Stimulated activated CD4-positive, alpha-beta T cell treated with anti-CD3 and anti-CD28 coated beads, Interleukin-12 subunit alpha, Interleukin-12 subunit beta, amount 100 ng/mL, for 4 hours (primary cell): ENCODE data around the gene PEX13.
A peak's percentile ranks its signal among the peaks of the same experiment; 100 is the strongest.
"Not testable (repeated sequence)": the region's sequence is repeated elsewhere in the genome, so short reads cannot be mapped to it uniquely, and the experiment has no call there.

Experiments used
- DNase-seq: peaks from one replicate; pipeline ENCODE4 v3.0.0-alpha.2; 2020

Gene PEX13, protein sequence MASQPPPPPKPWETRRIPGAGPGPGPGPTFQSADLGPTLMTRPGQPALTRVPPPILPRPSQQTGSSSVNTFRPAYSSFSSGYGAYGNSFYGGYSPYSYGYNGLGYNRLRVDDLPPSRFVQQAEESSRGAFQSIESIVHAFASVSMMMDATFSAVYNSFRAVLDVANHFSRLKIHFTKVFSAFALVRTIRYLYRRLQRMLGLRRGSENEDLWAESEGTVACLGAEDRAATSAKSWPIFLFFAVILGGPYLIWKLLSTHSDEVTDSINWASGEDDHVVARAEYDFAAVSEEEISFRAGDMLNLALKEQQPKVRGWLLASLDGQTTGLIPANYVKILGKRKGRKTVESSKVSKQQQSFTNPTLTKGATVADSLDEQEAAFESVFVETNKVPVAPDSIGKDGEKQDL

DNA sequence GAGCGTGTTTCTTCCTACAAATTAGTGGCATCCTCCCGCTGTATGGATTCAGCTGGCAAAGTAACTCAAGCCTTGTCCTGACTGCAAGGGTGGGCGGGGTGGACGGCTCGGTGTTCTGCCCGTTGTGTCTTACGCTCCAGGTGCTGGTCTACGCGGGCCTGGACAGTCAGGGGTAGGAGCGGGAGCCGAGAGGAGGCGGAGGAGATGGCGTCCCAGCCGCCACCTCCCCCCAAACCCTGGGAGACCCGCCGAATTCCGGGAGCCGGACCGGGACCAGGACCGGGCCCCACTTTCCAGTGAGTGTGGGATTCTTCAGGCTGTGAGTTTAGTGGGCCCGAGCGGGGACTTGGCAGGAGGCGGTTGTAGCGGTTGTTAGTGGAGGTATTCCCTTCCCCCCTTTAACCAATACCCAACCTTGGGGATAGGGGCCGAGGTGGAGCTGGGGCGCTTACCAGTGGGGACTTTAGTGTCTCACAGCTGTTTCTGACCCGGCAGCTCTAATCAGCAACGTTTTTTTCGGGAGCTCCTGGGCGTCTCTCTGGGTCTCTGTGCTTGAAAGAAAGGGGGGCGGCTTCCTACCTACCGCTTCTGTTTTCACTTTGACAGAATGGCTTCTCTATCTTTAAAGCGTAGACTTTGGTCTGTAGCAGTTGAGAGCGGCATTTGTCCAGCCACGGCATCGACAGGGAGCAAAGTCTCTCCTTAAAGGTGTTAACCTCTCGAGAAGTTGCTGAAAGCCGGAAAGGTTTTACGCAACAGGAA, at the start of gene PEX13, which contains the start of gene PUS10:
TSS of gene PEX13 (plus strand) at position 165 of the 762 bp plus-strand sequence. CDS start at position 205, 40 bp downstream.
TSS of gene PUS10 (minus strand) at position 700 of the 762 bp plus-strand sequence. CDS start 6,365 bp downstream, outside the sequence.
- peak; percentile 60 for DNase-seq

DNA sequence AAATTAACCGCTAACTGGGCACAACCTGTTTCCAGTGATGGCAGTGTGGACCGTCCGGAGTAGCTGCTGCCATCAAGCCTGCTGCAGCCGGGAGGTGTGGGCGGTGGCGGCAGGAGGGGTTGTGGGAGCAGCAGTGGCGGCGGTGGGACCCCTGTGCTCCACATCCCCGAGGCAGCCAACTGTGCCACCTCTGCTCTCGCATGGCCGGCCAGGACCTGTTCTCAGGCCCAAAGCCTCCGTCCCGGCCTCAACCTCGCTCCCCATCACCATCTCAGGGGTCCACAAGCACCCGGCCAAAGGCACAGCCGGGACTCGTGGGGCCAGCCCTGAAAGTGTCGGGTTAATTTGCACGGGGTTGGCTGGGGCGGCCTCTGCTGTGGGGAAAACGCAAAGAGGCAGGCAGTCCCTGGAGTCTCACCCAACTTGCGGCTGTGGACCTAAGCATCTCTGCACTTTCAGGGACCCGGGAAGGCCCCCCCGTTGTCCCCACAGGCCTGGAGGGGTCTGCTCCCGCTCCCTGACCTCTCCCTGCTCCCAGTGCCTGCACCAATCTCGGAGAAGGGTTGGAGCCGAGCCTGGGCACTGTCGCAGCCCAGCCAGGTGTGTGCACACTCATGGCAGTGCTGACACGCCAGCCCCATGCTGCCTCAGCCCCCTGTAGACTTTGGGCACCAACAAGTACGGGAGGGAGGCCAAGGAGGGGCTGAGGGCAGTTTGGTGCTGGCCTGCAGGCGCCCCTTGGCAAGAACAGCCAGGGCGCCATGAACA, 44.4 kb upstream of the PEX13 start:
- no peak for DNase-seq

DNA sequence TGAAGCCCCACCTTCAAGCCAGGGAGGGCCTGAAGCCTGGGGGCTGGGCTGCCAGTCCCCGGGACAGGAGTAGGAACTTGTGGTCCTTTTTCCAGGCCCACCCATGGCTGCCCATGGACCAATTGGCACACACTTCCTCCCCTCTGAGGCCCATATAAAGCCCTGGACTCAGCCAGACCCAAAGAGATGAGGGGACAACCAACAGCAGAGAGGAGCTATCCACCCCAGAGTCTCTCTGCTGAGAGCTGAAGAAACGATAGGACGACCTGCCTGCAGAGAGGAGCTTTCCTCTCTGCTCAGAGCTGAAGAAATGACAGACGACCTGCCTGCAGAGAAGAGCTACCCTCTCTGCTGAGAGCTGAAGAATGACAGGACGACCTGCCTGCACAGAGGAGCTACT, 43.8 kb upstream of the PEX13 start:
- DNase-seq: no peak

DNA sequence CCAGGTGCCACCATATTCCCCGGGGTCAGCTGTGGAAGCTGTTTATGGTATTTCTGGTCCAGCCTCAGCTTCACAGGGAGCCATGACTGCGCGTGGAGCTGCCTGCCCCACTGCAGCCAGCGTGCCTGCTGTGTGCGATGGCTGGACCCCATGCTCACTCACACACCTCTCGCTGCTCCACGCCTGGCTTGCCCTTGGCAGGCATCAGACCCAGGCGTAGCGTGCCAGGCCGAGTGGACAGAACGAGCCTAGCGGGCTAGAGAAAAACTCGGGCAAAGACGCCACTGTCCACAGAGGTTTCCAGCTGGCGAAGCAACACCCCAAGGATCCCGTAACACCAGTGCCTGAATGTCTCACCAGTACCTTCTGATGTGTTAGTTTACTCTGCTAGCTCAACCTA, 42.9 kb upstream of the PEX13 start:
- DNase-seq: no peak

DNA sequence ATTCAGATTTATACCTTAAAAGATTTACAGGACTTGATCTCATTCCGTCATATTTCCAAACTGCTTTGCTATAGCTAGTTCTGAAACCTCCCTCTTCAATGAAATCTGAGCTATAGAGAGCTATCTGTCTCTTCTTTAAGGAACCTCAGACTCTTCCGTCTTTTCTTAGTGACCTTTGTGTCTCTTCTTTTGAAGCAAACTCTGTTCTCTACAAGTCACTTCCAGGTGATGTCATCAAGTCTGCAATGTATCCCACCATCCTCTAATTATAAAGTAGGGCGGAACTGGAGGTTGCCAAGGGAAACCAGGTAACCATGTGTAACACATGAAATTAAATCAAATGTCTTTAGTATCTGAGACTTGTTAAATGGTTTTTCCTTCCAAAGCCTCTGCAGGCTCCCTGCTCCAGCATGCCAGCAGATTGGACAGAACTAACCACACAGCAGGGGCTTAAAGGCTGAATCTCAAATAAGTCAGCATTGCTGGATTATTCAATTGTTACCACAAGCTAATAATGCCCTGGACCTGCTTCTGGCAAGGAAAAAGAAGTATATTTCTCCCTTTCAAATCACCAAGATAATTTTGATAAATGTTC, 41.2 kb upstream of the PEX13 start:
- no peak for DNase-seq

DNA sequence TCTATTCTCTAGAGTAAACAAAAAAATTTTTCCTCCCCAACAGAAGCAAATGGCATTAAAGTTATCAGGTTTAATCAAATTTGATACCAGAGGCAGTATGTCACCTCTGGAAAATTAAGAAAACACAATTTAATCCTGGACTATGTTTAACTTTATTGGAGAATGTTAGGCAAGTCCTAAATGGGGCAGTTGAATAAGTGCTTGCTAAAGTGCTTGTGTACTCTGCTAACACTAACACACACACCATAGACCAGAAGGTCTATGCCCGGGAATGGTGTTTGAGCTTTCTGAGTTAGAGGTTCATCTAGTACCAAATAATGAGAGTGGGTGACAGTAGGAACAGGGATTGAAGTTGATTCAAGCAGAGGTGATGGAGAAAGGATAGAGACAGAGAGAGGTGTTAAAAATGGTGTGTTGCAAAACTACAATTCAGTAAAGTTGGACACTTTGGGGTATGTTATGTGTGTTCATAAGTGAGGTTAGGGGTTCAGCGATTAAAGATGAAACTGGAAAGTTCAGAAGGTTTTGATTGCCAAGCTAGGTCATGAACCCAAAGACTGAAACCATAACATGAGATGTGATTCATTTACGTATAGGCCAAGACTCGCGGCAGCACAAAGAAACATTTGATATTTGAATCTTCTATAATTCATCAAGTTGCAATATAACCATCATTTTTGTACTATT, 40.5 kb upstream of the PEX13 start:
- DNase-seq: no peak

DNA sequence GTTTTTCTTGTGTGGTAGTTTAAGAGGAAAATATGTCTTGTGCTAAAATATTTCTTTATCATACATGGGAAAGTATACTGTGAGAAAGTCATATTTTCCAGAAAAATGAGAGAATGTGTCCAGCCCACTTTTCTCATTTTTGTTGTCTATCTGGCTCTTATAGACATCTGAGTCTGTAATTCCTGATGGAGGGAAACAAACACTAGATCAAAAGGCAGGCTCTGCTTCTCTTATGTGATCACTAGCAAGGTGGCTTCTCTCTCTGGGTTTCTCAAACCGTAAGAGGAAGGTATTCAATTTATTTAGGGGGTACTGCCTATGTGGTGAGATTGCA, 40.0 kb upstream of the PEX13 start:
- DNase-seq: no peak

DNA sequence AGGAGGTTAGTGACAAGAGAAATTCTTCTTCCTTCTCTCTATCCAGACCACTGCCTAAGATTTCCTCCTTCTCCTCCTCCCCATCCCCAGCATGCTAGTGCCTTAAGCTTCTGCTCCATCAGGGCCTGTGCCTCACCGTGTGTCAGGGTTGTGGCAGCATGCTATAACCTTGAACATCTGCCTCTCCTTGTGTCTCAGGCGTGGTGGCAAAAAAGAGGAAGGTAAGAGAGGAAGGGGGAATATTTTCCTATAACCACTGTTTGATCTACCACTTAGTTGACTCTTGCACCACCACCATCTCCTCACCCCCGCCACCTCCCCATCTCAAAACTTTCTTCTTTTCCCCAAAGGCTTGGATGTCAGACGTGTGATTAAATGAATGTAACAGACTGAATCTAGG, 38.3 kb upstream of the PEX13 start:
- no peak for DNase-seq

DNA sequence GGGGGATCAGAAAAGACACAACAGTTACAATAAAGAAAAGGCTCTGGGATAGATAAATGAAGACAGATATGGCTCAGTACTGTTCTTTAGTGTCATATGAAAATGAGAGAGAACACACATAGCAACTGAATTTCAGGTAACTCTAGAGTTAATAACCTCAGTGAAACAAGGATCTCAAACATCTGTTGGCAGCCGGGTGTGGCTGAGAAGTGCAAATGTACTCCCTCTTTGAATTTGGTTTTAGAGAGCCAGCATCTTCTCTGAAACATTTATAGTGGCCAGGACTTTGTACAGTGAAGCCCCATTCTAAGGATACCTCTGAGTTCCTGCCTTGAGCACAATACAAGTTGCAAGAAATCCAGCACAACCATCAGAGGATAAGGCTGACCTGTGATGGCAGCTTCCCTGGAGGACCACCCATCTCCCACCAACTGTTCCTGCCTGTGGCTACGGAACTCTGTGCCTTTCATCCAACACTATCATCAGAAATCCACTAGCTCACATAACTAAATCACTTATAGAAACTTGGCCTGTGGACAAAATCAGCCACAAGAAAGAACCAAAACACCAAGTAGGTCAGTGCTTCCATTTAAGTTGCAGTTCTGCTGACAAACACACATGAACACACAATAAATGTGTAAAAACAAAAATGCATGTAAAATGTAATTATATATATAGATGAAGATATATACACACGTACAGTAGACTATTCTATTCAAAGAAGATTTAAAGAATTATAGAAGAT, 37.3 kb upstream of the PEX13 start:
- DNase-seq: no peak

DNA sequence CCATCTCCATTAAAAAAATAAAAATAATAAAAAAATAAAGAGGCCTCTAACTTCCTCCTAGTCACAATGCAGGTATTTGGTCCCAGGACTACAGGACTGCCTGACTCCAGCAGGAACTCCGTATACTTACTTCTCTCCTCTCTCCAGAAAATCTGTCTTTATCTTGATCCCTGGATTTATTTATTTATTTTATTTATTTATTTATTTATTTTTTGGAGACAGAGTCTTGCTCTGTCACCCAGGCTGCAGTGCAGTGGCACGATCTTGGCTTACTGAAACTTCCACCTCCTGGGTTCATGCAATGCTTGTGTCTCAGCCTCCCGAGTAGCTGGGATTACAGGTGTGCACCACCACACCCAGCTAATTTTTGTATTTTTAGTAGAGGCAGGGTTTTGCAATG, 35.5 kb upstream of the PEX13 start:
- DNase-seq: not testable (repeated sequence)

DNA sequence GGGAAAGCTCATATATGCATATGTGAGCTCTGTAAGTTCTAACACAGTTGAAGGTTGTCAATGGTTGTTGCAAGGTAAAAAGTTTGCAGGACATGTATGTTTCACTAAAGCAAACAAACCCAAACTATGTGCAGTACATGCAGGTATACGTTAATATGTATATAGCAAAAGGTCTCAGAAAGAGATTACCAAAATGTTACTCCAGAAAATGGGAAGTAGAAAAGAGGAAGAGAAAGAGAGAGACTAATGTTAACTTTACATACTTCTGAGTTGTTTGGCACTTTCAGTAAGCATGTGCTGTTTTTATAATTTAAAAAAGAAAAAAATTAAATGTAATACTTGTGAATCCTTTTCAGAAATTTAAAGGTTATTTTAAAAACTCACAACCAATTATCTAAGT, 32.8 kb upstream of the PEX13 start:
- no peak for DNase-seq

DNA sequence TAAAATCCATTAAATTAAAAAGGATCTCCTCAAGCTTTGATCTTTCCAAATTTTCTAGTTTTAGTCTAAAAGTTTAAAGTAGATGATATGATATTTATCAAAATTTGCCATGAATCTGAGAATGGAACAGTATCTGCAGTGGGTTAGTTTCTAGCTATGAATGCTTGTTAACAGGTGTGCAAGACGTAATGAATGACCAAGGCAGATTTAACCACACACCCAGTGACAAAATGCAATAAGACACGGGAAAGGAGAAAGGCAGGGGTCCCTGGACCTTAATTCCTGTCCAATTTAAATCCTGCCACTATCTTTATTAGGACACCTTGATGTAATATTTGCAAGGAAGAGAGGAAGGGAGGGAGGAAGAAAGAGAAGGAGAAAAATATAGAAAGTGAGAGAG, 30.5 kb upstream of the PEX13 start:
- DNase-seq: no peak

DNA sequence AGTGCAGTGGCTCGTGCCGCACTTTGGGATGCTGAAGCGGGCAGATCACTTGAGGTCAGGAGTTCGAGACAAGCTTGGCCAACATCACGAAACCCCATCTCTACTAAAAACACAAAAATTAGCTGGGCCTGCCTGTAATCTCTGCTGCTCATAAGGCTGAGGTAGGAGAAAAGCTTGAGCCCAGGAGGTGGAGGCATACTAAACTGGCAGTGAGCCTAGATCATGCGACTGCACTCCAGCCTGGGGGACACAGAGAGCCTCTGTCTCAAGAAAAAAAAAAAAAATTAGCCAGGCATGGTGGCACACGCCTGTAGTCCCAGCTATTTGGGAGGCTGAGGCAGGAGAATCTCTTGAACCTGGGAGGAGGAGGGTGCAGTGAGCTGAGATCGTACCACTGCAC, 29.9 kb upstream of the PEX13 start:
- not testable (repeated sequence) for DNase-seq

DNA sequence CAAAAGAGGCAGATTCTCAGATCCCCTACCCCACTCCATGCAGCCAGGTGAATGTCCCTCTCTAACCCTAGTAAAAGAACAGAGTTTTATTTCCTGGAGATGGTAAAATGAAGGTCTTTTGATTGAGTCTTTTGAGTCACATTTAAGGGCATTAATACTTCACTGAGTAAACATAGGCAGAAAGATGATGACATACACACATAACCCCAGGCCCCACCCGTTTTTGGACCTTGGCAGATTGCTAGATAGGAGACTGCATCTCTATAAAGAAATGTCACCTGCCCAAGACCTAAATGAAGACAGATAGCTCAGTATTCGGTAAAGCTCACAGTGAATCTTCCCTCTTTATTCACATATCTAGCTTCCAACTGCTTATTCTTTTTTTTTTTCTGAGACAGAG, 28.3 kb upstream of the PEX13 start:
- no peak for DNase-seq

DNA sequence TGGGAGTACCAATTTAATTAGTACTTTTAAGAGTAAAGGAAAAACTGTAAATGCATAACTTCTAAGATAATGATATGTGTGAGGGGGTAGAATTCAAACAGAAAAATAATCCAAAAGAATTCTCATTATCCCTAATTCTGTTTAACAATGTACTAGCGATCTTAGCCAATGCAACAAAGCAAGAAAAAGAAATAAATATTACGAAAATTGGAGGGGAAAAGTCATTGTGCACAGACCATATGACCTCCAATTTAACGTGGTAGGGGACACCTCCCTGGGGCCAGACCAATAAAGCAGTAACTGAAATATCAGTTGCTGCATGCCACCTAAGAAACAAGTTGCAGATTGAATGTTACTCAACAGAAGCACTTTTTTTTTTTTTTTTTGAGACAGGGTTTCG, 25.9 kb upstream of the PEX13 start:
- no peak for DNase-seq

DNA sequence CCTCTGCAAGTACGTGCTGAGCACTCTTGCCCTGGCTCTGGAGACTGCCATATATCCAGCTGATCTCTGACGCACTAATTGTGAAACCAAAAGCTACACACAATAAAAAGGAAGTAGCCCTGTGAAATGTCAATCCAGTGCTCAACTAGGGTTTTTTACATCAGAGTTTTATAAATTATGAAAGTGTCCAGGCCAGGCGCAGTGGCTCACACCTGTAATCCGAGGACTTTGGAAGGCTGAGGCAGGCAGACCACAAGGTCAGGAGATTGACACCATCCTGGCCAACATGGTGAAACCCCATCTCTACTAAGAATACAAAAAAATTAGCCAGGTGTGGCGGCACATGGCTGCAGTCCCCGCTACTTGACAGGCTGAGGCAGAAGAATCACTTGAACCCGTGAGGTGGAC, 24.5 kb upstream of the PEX13 start:
- no peak for DNase-seq

DNA sequence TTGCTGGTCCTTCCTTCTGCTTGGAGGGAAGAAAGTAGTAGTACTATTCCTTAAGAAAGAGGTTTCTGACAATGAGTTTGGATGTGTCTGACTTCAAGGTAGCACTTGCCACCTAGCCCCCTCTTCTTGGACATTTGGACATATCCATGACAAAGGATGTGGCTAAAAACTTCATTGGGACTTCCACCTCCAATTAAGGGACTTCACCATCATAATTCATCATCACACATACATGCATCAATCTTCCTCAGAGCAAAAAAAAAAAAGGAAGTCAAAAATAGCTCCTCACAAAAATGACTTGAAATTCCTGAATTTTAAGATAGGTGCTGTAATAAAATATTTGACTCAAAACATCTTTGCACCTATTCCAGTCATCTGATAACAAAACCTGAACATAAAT, 23.4 kb upstream of the PEX13 start:
- no peak for DNase-seq

DNA sequence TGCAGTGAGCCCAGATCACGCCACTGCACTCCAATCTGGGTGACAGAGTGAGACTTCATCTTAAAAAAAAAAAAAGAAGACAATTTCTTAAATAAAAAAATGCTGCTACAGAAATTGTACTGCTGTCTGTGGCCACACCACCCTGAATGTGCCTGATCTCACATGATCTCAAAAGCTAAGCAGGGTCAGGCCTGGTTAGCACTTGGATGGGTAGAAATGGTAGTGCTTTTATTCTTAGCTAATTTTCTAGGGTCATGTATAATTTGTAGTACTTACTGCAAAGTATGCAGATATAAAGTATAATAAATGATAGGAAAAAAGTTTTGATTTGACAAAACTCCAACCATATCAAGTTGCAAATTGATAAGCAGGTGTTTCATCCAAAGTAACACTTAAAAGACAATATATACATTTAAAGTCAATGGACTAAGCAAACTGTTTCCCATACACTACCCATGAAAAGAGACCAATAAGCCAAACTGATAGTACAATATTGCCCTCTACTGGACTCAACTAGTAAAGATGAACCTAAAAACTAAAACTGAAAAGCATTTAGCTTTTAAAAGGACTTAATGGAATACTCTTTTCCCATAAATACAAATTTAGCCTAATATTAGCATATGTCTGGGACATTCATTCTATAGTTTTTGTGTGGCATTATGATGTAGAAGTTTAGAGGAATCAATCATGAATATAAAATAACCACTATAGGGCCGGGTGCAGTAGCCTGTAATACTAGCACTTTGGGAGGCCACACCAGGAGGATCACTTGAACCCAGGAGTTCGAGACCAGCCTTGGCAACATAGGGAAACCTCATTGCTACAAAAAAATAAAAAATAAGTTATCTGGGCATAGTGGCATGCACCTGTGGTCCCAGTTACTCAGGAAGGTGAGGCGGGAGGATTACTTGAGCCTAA, 18.6 kb upstream of the PEX13 start:
- no peak for DNase-seq

DNA sequence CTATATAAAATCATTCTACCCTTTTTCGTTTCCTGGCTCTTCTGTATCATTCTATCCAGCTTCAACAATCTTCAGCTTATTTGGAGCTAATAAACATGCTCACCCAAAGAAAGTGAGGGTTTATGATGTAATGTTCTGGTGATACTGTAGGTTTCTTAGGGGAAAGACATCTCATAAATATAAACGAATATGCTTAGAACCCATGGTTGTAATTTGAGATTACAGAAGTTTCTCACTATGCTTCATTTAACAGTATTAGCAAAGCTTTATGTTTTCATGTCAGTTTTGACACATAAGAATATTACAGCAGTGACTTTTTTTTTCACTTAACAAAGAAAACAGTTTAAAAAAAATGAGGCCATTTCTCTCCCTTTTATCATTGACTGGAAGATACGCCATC, 11.8 kb upstream of the PEX13 start:
- no peak for DNase-seq

DNA sequence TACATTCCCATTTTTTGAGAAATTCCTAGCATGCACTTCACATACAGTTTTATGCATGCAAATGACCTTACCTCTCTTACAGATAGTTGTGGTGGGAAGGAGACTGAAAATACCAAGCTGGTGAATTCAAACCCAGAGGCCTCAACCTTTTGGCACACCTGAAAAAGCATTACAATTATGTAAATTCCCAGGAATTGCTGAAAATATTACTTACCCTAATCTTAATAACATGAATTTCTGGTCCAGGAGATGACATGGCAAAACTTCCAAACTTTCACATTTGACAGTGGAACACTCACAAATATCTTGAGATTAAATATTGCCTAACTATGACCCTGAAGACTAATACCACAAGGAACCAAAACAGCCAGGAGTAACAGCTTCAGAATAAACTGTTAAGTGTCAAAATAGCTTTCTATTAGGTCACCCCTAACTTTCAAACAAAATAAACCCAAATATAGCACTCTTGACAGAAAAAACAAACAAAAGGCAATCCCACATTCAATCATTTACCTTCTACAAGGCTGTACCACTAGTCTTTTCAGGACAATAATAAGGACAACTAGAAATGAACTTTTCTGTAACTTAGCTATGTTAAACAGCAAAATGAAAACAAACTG, 10.9 kb upstream of the PEX13 start:
- DNase-seq: no peak
